Activated T-cell treated with anti-CD3 and anti-CD28 coated beads, Interleukin-2, amount 50 U/mL, for 48 hours (primary cell): ENCODE results near the gene CNRIP1.

Experiments used
- DNase-seq, 2 experiments: peaks; one replicate each; pipeline ENCODE4 v3.0.0-alpha.2; 2020

CNRIP1 gene

DNA sequence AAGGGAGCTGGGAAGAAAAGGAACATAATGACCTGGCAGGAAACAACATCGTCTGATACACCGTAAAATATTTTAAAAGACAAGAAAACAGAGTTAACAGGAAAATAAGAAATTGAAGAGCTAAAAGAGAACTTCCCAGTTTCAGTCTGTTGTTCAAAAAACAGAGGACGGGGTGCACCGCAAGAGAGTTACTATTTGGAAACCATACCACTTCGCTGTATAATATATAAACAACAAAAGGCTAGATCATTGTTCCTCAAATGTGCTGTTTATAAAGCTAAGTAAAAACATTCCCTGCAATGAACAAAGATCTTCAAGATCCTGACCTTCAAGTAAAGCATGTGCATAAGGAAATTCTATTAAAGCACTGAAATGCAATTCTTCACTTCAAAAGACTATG is 69.6 kb downstream of the CNRIP1 start:
- no peak for DNase-seq

DNA sequence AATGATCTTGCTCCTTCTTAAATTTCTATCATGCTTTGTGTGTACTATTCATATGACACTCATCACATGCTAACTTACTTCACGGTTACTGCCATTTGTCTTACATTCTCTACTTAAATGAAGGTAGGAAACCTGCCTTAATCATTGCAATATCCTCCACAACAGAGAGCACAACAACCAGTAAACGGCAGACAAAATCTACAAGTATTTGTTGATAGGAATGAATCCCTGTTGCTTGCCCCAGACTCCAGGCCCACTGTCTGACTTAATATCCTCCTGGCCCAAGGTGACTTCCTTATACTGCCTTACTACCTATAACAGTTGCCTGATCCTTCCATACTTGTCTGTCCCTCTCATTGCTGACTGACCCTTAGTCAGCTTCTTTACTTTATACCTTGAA is 70.9 kb downstream of the CNRIP1 start:
- no peak for DNase-seq

DNA sequence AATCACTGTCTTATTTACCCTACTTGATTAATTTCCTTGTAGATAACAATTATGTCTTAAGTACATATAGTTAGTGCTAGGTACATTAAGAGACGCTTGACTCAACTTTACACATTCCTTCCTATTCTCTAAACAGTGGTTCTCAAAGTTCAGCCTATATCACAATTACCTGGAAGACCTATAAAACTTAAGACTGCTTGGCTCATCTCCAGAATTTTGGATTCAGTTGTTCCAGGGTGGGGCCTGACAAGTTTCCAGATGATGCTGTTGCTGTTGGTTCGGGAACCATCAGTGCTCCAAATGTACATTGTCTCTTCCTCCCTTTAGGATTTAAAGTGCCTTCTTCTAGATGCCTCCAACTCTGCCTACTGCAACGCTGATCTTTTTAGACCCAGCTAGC is 71.4 kb downstream of the CNRIP1 start:
- no peak for DNase-seq

DNA sequence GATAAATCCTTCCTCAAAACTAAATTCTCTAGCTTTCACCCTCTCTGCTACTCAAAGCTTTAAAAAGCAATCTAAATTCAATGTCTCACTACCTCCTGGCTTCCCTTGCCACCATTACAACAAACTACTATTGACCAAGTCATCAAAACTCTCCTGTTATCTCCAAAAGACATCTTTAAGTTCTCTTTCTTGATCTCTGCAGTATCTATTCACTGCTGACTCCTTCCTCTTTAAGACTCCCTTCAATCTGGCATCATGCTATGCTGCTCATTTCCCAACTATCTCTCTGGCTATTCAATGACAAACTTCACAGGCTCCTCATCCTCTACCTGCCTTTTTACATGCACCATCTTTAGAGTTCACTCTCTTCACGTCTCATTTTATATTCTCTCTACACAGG is 73.4 kb downstream of the CNRIP1 start:
- DNase-seq, result no peak

DNA sequence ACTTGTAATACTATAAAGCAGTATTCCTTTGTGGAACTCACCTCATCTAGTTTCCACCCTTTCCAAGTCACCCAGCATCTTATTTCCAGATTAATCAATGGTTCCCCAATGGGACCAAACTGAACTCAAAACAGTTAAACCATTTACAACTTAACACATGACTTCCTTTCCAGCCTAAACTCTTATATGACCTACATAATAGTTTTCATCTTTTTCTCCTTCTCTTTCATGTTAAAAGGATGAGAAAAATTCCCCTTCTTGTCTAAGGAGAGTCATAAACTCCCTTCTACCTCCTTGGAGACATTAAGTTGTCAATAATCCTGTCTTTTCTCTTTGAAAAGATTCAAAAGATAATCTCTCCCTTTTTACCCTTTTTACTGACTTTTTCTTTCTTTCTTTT is 74.1 kb downstream of the CNRIP1 start:
- DNase-seq, result no peak

DNA sequence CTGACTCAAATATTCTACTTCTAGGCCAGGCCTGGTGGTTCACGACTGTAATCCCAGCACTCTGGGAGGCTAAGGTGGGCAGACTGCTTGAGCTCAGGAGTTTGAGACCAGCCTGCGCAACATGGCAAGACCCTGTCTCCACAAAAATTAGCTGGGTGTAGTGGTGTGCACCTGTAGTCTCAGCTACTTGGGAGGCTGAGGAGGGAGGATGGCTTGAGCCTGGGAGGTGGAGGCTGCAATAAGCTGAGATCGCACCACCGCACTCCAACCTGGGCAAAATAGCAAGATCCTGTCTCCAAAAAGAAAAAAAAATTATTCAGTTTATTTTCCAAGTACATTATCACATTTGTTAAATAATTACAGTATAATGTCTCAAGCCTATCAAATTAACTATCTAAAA is 74.7 kb downstream of the CNRIP1 start:
- no peak for DNase-seq

DNA sequence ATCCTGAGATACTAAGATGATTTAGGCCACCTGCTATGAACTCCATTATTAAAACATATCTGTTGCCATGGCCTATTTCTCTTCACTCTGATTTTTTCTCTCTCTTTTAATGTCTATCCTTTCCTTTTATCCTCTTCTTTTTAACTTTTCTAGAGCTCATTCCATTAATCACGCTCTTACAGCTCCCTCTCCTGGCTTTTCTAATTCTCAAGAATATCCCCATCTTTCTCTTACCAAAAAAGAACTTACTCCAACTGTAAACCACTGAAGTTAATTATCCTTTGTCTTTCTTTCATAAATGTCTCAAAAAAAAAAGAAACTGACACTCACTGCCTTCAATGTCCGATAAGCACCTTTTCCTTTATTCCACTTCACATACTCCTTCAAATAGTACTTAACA is 75.3 kb downstream of the CNRIP1 start:
- no peak for DNase-seq
